Stimulated activated CD8-positive, alpha-beta memory T cell treated with anti-CD3 and anti-CD28 coated beads, Interleukin-7, amount 100 ng/mL, for 24 hours (primary cell): ENCODE measurements around the gene SYCN.

ENCODE experiments used
- DNase-seq: peaks from one replicate; pipeline ENCODE4 v3.0.0-alpha.2; 2020; ENCODE audit warnings: low read depth

SYCN gene

DNA sequence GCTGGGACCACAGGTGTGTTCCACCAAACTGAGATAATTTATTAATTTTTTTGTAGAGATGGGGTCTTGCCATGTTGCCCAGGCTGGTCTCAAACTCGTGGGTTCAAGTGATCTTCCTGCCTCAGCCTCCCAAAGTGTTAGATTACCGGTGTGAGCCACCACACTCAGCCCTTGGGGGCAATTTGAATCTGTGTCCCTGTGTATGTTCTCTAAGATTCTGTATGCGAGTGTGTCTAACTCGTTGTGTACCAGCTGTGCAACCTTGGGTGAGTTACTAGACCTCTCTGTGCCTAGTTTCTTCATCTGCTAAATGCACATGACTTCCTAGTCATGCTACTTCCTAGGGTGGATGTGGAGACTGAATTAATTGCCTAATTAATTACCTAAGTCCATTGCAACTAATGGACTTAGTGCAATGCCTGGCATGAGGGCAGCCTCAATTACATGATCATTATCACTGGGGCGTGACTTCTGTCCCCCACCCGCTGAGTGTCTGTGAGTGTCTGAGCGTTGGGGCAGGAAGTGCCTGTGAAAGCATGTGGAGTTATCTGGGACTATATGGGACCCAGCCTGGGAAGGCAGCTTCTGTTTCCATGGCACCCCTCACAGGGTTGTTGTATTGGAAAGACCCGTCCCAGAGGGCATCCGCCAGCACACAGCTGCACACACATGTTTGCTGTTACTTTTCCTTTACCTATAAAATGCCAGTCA, 9.1 kb downstream of the SYCN start:
- DNase-seq, result no peak

DNA sequence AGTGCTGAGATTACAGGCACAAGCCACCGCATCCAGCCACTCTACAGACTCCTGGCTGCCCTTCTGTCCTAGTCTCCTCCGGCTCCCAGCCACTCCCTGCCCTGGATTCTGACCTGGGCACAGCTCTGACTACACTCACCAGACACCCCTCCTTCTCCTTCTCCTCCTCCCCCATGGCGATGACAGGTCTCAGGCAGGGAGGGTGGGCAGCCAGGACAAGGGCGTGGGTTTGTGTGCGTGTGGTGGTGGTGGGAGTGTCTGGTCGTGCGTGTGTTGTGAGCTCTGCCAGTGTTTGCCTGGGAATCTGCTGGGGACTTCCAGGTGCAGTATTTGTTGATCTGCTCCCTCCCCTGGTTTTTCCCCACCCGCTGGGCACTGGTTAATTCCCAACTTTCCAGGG, 10.3 kb downstream of the SYCN start:
- DNase-seq, result no peak

DNA sequence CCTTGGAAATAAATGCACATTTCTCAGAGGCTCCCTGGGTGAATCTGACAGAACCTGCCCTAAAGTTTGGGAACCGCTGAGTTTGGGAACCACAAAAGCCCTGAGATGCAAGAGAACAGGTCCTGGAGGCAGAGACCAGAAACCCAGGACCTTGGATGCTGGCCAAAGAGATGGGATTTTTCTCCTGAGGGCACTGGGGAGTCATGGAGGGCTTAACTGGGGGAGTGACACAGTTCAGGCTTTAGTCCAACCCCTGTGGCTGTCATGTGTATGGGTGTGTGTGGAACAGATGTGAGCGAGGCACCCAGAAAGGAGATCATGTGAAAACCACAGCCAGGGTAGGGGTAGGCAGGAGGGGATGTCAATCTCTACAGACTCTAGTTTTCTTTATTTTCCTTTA, 11.2 kb downstream of the SYCN start:
- DNase-seq, result no peak

DNA sequence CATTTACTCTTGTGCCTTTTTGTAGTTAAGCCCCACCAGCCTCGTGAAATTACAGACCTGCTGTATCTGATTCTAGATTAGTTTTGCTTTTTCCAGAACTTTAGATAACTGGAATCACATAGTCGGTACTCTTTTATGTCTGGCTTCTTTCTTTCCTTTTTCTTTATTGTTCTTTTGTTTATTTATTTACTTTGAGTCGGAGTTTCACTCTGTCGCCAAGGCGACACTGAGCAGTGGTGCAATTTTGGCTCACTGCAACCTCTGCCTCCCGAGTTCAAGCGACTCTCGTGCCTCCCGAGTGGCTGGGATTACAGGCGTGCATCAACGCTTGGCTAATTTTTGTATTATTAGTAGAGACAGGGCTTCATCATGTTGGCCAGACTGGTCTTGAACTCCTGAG, 13.3 kb downstream of the SYCN start:
- no peak for DNase-seq

DNA sequence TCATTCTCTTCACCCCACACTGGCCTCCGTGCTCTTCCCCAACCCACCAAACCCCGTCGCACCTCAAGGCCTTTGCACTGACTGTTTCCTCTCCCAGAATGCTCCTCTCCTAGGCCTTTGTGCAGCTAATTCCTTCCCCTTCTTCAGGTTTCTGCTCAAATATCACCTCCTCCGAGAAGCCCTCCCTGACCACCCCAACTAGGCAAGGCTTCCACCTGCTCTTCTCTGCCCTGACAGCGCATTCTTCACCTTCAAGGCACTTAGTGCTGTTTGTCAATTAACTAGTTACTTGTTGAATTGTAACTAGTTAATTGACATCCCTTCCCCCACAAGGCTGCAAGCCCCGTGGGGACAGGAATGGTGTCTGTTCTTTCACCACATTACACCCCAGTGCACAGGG, 15.1 kb downstream of the SYCN start:
- DNase-seq, result no peak

DNA sequence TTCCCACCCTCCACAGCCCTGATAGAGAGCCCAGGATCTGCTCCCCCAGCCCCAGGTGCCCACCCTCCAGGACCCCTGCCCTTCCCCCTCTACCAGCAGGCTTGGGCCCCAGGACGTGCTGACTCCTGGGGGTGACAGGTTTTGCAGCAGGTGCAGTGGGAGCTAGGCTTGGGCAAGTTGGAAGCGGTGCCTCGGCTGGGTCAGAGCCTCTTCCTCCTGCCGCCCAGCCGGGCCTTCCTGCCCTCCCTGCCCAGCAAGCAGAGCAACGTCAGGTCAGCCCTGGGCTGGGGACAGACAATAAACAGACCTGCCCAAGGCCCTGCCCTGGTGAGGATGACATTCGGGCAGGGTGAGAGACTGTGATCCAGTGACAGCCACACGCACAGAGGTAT, 16.5 kb downstream of the SYCN start:
- no peak for DNase-seq

DNA sequence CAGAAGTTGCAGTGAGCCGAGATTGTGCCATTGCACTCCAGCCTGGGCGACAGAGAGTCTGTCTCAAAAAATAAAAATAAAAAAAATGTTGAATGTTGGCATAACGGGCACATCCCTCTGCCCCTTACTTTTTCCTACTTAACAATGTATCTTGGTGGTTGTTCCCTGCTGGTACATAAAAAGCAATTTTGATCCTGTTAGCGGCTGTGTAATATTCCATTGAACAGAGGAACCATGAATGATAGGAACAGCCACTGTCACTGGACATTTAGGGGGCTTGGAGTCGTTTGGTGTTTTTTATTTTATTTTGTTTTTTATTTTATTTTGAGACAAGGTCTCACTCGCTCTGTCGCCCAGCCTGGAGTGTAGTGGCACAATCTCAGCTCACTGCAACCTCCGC, 17.7 kb downstream of the SYCN start:
- no peak for DNase-seq

DNA sequence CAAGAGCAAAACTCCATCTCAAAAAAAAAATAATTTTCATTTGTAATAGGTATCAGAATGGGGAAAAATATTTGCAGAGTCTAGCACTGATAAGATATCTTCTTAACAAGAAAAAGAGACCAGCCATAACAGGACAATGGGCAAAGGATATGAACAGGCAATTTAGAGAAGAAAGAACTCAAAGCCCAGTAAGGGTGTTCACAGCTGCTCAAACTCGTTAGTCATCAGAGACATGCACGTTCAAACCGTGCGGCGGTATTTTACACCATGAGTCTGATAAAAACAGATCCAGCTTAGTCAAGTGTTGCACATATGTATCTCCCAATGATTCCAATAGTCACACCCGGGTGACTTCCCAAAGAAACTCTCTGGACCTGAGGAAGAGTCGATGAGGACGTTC, 21.0 kb downstream of the SYCN start:
- no peak for DNase-seq

DNA sequence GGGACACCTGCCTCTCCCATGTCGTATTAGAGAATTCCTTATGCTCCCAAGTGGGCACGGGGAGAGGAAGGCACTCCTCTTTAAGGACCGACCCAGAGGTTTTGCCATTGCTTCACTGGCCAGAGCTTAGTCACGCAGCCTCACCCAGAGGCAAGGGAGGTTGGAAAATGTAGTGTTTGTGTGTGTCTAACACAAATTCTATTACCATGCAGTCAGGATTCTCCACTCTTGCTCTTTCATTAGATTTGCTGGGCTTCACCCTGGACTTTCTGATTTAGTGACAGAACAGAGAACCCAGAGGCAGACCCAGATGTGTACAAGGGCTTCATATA, 21.9 kb downstream of the SYCN start:
- DNase-seq, result no peak

DNA sequence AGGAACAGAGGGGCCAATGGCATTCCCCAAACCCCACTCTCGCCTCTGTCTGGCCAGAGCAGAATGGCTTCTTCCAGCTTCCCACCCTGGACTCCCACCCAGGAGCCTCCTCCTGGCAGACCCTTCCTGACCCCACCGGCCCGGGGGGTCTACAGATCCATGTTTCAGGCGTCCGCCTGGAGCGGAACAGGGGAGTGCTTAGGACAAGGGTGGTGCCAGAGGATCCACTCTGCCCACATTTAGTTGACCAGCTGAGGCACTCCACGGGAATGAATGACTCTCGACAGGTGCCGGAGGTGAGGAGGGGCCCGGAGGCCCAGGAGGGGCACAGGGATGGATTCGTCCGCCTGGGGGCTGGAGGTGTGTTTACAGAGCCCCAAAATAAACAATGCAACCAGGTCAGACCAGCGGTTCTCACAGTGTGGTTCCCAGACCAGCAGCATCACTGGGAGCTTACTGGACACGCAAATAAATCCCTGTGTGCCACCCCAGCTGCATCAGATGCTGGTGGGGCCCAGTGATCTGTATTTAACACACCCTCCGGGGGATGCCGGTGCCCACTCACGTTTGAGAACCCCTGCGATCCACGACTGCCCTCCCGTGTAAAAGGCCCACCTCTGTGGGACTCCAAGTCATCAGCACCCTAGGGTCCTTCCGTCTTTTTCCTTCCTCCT, 22.4 kb downstream of the SYCN start:
- no peak for DNase-seq

DNA sequence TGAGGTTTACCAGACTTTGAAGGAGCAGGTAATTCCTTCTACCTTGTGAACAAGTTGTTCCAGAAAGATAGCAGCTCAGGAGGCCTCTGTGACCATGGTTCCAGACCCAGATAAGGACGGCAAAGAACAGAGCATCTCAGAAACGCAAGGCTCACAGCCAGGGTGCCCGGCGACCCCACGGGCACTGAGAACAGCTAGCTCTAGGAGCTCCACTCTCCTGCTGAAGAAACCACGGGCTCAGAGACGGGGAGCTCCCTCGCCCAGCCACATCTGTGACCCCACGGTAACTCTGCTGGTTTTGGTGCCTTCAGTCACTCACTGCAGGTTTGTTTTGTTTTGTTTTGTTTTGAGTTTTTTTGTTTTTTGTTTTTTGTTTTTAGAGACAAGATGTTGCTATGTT, 23.3 kb downstream of the SYCN start:
- no peak for DNase-seq

DNA sequence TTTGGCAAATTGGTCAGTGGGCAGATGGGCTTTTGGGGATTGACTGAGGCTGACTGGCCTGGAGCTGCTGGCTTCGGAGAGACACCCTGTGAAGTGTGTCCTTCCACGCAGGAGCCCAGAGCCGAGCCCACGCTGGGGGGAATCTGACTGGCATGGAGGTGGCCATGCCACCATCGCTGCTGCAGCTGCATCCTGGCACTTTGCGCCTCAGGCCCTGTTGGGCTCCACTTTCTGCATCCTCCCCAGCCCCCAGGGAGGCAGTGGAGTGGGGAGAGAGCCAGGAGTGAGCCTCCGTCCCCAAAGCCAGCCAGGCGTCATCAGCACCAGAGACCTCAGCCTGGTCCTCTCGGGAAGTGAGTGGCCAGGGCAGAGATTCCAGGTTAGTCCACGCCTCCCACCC, 24.3 kb downstream of the SYCN start:
- no peak for DNase-seq

DNA sequence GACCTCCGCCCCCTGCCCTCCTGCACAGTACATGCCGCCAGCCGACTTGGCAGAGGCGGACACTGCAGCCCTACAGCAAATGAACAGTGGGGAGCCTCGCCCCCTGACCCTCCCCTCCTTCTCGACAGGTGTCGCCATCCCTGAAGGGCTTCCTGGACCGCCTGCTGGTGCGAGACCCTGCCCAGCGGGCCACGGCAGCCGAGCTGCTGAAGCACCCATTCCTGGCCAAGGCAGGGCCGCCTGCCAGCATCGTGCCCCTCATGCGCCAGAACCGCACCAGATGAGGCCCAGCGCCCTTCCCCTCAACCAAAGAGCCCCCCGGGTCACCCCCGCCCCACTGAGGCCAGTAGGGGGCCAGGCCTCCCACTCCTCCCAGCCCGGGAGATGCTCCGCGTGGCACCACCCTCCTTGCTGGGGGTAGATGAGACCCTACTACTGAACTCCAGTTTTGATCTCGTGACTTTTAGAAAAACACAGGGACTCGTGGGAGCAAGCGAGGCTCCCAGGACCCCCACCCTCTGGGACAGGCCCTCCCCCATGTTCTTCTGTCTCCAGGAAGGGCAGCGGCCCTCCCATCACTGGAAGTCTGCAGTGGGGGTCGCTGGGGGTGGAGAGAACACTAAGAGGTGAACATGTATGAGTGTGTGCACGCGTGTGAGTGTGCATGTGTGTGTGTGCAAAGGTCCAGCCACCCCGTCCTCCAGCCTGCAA, 25.6 kb downstream of the SYCN start:
- no peak for DNase-seq

DNA sequence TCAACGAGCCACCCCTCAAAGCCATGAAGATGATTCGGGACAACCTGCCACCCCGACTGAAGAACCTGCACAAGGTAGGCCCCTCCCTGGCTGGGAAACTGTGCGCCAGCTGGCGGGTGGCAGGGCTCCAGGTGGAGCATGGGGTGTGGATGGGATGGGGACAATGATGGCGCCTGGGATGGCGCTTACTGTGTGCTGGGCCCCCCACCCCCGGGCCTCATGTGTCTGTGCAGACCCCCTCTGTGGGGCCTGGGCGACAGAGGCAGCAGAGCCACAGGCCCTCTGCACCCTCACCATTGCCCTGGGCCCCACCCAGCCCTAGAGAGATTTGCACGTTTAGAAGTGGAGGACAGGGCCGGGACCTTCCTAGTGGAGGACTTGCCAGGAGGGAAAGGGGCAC, 26.3 kb downstream of the SYCN start:
- DNase-seq, result no peak

DNA sequence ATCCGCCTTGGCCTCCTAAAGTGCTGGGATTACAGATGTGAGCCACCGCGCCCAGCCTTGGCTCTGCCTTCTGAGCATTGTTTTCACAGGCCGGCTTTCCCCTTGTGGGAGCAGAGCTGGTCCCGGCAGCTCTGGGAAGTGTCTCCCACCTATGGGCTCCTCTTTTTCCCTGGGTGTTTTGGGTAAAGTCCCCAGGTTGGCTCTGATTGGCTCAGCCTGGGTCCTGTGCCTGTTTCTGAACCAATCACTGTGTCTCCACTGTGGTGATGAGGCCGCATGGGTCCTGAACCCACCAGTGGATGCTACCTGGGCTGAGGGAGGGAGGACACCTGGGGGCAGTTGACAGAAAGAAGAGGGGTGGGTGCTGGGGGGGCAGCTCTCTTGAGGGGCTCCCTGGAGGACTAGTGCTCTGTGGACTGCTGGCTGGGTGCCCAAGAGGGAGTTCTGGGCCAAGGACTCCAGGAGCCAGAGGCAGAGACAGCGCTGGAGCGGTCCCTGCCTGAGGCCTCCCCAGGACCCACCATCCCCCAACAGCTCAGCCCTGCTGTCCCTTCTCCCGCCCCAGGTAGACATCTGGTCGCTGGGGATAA, 26.9 kb downstream of the SYCN start:
- no peak for DNase-seq

DNA sequence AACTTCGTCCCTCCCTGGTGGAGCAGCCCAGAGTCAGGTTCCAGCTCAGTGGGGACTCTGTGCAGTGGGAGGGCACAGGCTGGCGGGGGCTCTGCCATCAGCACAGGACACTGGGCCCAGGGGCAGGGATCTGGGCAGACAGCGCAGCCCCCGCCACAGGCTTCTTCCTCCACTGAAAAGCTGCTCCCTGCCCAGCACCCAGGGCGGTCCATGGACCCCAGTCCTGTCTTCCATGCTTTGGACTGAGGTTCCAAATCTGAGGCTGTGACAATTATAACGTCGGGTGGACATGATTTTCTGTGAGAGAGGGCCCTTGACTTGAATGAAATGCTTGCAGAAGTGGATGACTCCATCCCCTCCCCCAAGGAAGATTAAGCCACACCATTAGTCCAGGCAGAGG, 28.5 kb downstream of the SYCN start:
- DNase-seq, result no peak

DNA sequence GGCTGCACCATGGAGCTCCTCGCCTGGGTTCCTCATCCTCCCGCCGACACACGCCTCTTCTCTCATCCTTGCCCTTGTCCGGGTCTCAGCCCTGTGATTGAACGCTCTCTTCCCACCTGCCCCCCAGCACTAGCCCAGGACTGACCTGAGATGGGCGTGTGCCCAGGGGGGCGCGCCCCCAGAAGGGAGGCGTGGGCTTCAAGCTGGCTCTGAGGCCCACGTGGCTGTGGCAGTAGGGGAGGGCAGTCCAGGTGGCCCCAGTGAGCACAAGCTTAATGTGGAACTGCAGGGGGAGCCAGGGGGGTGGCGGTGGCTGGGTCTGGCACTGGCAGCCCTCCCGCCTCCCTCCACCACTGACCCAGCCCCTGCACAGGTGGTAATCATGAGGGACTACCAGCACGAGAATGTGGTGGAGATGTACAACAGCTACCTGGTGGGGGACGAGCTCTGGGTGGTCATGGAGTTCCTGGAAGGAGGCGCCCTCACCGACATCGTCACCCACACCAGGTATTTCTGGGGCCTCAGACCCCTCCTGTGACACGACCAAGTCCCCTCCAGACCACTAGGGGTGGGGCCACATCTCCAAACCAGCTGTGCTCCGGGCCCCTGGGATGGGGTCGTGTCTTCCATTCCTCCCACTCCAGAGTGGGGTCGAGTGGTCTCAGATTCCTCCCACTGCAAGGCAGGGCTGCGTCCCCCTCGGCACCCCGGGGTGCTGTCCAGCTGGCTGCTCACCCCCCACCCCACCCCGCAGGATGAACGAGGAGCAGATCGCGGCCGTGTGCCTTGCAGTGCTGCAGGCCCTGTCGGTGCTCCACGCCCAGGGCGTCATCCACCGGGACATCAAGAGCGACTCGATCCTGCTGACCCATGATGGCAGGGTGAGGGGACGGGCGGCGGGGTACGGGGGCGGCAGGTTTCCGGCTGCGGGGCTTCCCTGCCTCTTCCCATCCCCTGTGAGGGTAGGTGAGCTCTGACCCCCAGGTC, 29.2 kb downstream of the SYCN start:
- no peak for DNase-seq

DNA sequence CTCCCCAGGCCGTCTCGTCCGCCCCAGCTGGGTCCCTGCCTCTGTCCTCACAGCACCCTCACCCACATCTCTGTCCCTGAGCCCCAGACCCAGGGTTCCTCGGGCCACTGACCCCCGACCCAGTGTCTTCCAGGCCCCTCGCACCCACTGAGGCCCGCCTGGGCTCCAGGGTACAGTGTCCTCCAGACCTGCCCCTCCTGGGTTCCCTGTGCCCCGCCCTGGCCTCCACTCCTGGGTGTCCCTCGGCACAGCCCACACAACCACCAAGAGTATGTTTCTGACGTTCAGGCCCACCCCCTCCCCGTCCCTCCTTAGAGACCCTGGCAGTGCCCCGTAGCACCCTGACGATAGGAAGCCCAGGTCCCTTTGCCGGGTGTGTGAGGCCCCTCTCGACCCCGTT, 29.9 kb downstream of the SYCN start:
- DNase-seq, result no peak

DNA sequence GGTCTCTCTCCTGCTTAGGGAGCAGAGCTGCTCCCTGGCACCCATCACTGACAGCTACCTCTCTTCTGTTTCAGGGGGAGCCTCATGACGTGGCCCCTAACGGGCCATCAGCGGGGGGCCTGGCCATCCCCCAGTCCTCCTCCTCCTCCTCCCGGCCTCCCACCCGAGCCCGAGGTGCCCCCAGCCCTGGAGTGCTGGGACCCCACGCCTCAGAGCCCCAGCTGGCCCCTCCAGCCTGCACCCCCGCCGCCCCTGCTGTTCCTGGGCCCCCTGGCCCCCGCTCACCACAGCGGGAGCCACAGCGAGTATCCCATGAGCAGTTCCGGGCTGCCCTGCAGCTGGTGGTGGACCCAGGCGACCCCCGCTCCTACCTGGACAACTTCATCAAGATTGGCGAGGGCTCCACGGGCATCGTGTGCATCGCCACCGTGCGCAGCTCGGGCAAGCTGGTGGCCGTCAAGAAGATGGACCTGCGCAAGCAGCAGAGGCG, 30.5 kb downstream of the SYCN start:
- no peak for DNase-seq

DNA sequence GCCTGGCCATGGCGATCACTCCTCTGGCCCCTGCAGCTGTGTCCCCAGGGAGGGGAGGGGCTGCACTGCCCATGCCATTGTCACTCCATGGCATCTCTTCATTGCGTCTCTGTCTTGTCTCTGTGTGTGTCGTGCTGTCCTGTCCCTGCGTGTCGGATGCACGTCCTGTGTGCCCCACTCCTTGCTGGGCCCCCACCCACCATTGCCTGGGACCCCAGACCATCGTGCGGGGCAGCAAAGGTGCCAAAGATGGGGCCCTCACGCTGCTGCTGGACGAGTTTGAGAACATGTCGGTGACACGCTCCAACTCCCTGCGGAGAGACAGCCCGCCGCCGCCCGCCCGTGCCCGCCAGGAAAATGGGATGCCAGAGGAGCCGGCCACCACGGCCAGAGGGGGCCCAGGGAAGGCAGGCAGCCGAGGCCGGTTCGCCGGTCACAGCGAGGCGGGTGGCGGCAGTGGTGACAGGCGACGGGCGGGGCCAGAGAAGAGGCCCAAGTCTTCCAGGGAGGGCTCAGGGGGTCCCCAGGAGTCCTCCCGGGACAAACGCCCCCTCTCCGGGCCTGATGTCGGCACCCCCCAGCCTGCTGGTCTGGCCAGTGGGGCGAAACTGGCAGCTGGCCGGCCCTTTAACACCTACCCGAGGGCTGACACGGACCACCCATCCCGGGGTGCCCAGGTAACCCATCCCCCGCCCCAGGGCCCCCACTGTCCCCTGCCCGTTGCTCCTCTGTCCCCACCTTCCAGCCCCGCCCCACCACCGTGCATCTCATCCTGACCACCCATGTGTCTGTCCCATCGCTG, 31.2 kb downstream of the SYCN start:
- DNase-seq, result no peak
